OCI-LY7 (cell line): ENCODE measurements around the gene NCAPH2.
A peak's percentile ranks its signal among the peaks of the same experiment; 100 is the strongest.

Source experiments
- EZH2phosphoT487 ChIP-seq: fragments of 200-600 bp; sonication (generic); IDR thresholded peaks from 2 replicates; pipeline ENCODE4 v1.6.1; 2018; ENCODE audit warnings: low read depth, borderline replicate concordance, mild to moderate bottlenecking, mixed run types, antibody characterized with exemption, low read length, moderate library complexity, mixed read lengths
- TF ChIP-seq, protein P1 (sequence below): fragments of 200-600 bp; sonication (generic); conservative IDR thresholded peaks from 2 replicates; pipeline ENCODE4 v1.5.1; 2014; ENCODE audit warnings: mild to moderate bottlenecking, antibody characterized with exemption, low read length, moderate library complexity, mixed read lengths

DNA sequence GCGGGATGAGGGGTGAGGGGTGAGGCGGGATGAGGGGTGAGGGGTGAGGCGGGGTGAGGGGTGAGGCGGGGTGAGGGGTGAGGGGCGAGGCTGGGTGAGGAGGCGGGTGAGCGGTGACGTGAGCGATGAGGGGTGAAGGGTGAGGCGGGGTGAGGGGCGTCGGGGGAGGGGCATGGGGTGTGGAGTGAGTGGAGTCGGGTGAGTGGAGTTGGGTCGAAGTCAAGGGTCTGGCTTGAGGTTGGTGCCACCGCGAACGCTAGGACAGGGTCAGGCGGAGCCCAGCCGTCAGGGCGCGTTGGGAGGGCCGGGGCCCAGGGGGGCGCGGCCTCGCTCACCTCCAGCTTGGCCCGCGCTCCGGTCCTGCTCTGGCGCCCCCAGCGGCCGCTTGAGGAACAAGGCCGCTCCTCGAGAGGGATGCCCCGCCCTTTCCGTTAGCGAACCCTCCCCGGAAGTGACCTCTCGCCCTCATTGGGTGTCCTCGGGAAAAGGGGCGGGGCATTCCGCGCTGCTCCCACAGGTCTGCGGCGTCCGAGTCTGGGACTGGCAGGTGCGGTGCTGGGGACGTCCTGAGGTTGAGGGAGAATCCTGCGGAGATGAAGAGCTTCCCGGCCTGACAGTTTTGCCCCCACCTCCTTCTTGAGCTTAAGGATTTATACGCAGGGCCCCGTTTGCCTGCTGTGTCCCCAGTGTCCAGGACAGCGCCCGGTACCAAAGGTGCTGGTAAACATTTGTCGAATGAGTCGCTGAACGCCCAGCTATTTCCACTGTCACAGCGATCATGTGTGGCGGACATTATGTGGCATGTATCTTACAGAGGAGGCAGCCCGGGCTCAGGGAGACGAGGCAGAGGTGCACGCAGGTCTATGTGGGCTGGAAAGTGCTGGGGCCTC, 54.7 kb downstream of the NCAPH2 start, which contains the start of gene SYCE3:
- TF ChIP-seq, protein P1, sequence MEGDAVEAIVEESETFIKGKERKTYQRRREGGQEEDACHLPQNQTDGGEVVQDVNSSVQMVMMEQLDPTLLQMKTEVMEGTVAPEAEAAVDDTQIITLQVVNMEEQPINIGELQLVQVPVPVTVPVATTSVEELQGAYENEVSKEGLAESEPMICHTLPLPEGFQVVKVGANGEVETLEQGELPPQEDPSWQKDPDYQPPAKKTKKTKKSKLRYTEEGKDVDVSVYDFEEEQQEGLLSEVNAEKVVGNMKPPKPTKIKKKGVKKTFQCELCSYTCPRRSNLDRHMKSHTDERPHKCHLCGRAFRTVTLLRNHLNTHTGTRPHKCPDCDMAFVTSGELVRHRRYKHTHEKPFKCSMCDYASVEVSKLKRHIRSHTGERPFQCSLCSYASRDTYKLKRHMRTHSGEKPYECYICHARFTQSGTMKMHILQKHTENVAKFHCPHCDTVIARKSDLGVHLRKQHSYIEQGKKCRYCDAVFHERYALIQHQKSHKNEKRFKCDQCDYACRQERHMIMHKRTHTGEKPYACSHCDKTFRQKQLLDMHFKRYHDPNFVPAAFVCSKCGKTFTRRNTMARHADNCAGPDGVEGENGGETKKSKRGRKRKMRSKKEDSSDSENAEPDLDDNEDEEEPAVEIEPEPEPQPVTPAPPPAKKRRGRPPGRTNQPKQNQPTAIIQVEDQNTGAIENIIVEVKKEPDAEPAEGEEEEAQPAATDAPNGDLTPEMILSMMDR = peak; percentile 81
- no peak for TF ChIP-seq EZH2phosphoT487
